Endothelial cell of umbilical vein (primary cell): Measurements from ENCODE around the gene SETDB1. TPM values are rescaled to one million over a fixed set of nuclear protein-coding genes. Genes with fewer than 3 reads are reported as not detected.

Experiments used
- BruUV-seq: library from RNA; stranded (reverse); fragments of 400-500 nt; replicated peaks from 2 replicates; lab custom pipeline; 2021; lab: Mats Ljungman, UMichigan
- CTCF ChIA-PET: fragments of 300-600, 350-600 bp; sonication (Branson Sonifier 250); formaldehyde crosslinking; loops from one replicate; lab custom pipeline; 2021; ENCODE audit warnings: antibody characterized with exemption, inconsistent platforms; lab: Charles Lee
- POLR2A ChIA-PET: fragments of 300-600, 350-600 bp; sonication (Branson Sonifier 250); formaldehyde crosslinking; loops from one replicate; lab custom pipeline; 2021; ENCODE audit warnings: antibody characterized with exemption, inconsistent platforms; lab: Charles Lee
- DNase-seq: peaks from one replicate; pipeline ENCODE4 v3.0.0-alpha.2; 2011; ENCODE audit warnings: low read depth, low spot score
- FAIRE-seq: peaks from 2 replicates; lab custom pipeline; 2011; peaks lifted over from hg19 to GRCh38; lab: Jason Lieb, UNC
- H2AFZ ChIP-seq: 2 replicates; pipeline ENCODE4 v1.6.0; 2012; ENCODE audit warnings: low read depth, low read length, control low read depth, inconsistent platforms
- H3K27ac ChIP-seq: 2 replicates; pipeline ENCODE4 v1.5.1; 2011; ENCODE audit warnings: low read depth, mild to moderate bottlenecking, control low read depth, low read length, moderate library complexity; ENCODE audit not compliant: insufficient read depth
- H3K27me3 ChIP-seq, 2 experiments: 2 replicates each; pipeline versions ENCODE4 v1.6.0 to v1.6.1; 2011; ENCODE audit warnings: low read length in 2 of 2, mixed read lengths in 1 of 2; ENCODE audit not compliant: control insufficient read depth in 2 of 2, insufficient read depth in 2 of 2
- H3K36me3 ChIP-seq, 2 experiments: 2 replicates in 1 of 2; 3 replicates in 1 of 2; pipeline ENCODE4 v1.5.1; 2011; ENCODE audit warnings: low read length in 2 of 2, mild to moderate bottlenecking in 1 of 2, moderate library complexity in 1 of 2; ENCODE audit not compliant: control insufficient read depth in 2 of 2, insufficient read depth in 2 of 2; ENCODE audit errors: extremely low read depth in 1 of 2
- H3K4me1 ChIP-seq: 3 replicates; pipeline ENCODE4 v1.5.1; 2011; ENCODE audit warnings: mild to moderate bottlenecking, low read length; ENCODE audit not compliant: control insufficient read depth, insufficient read depth; ENCODE audit errors: extremely low read depth
- H3K4me2 ChIP-seq: 2 replicates; pipeline ENCODE4 v1.6.1; 2011; ENCODE audit warnings: low read length, control low read depth, mixed read lengths; ENCODE audit not compliant: insufficient read depth
- H3K4me3 ChIP-seq, 3 experiments: fragments of 200-600 bp in 1 of 3; sonication (generic), shearing (Covaris generic) in 1 of 3; replicated peaks in 1 of 3; 2 replicates each; pipeline ENCODE4 v1.5.1; 2011 to 2016; ENCODE audit warnings: control low read depth in 3 of 3, low read length in 3 of 3, mild to moderate bottlenecking in 2 of 3, inconsistent platforms in 1 of 3, low read depth in 1 of 3, moderate library complexity in 1 of 3; ENCODE audit not compliant: insufficient read depth in 1 of 3
- H3K79me2 ChIP-seq: 2 replicates; pipeline ENCODE4 v1.6.0; 2012; ENCODE audit warnings: low read length, inconsistent platforms; ENCODE audit not compliant: control insufficient read depth, insufficient read depth
- H3K9ac ChIP-seq: replicated peaks from 2 replicates; pipeline ENCODE3; 2011; ENCODE audit warnings: low read length, control low read depth; ENCODE audit not compliant: insufficient read depth; ENCODE audit errors: extremely low read depth
- H3K9me1 ChIP-seq: replicated peaks from 3 replicates; pipeline ENCODE4 v1.6.0; 2011; ENCODE audit warnings: mild to moderate bottlenecking, low read length; ENCODE audit not compliant: control insufficient read depth, insufficient read depth; ENCODE audit errors: extremely low read depth
- H3K9me3 ChIP-seq: replicated peaks from 2 replicates; pipeline ENCODE4 v1.5.1; 2012; ENCODE audit warnings: low read length, inconsistent platforms; ENCODE audit not compliant: control insufficient read depth, insufficient read depth
- H4K20me1 ChIP-seq: replicated peaks from 2 replicates; pipeline ENCODE3; 2011; ENCODE audit warnings: mild to moderate bottlenecking, low read length; ENCODE audit not compliant: control insufficient read depth, insufficient read depth; ENCODE audit errors: extremely low read depth
- EZH2 ChIP-seq: IDR thresholded peaks from 2 replicates; pipeline ENCODE4 v1.6.1; 2012; ENCODE audit warnings: borderline replicate concordance, low read depth, mild to moderate bottlenecking, moderate library complexity, low read length, inconsistent platforms; ENCODE audit not compliant: severe bottlenecking
- FOS ChIP-seq: IDR thresholded peaks from 2 replicates; pipeline ENCODE4 v1.6.1; 2011; ENCODE audit warnings: mild to moderate bottlenecking, low read length, moderate library complexity, borderline replicate concordance; ENCODE audit not compliant: insufficient read depth
- GATA2 ChIP-seq: IDR thresholded peaks from 2 replicates; pipeline ENCODE4 v1.7.0; 2011; ENCODE audit warnings: low read depth, mild to moderate bottlenecking, moderate library complexity, mixed read lengths, low read length; ENCODE audit not compliant: insufficient read length, insufficient read depth
- JUN ChIP-seq: IDR thresholded peaks from 2 replicates; pipeline ENCODE4 v1.6.1; 2011; ENCODE audit warnings: borderline replicate concordance, low read depth; ENCODE audit not compliant: insufficient read length, insufficient read depth
- MYC ChIP-seq: IDR thresholded peaks from one replicate; pipeline ENCODE4 v1.6.1; 2011; ENCODE audit warnings: mild to moderate bottlenecking, low read depth, low read length
- POLR2A ChIP-seq: IDR thresholded peaks from 2 replicates; pipeline ENCODE4 v1.6.1; 2012; ENCODE audit warnings: low read depth, mild to moderate bottlenecking, control low read depth, low read length
- POLR2AphosphoS5 ChIP-seq: IDR thresholded peaks from 2 replicates; pipeline ENCODE4 v1.6.1; 2012; ENCODE audit warnings: low read depth, mild to moderate bottlenecking, control low read depth, low read length, moderate library complexity; ENCODE audit not compliant: insufficient read depth
- dilution Hi-C: fragments of 300-500 bp; cut with MboI; formaldehyde crosslinking; loops from one replicate; pipeline ENCODE4 v1.15.0; 2019; ENCODE audit warnings: low sequenced_read_pairs; ENCODE audit not compliant: extremely low pct_ligation_motif_present
- intact Hi-C: fragments of 100-400 bp; cut with micrococcal nuclease; formaldehyde crosslinking; loops from one replicate; pipeline ENCODE4 v1.10.0; 2022
- polyA plus RNA-seq, 4 experiments: library from polyadenylated mRNA; depleted of rRNA in 3 of 4; stranded (reverse) in 3 of 4; unstranded in 1 of 4; fragments of >200 nt; gene quantifications; 2 replicates each; pipeline versions ENCODE4 v1.2.1 to v1.2.3, GENCODE V29; 2011 to 2012; ENCODE audit warnings: missing spikeins in 1 of 4
- total RNA-seq: library from RNA; stranded (reverse); gene quantifications from 2 replicates; pipeline ENCODE4 v1.2.3, GENCODE V29; 2021
- TF ChIP-seq, protein P1 (sequence below), 2 donors: IDR thresholded peaks; 1 replicate in 1 of 2; 2 replicates in 1 of 2; pipeline ENCODE4 v1.5.1; 2011; ENCODE audit warnings: low read length in 2 of 2, mild to moderate bottlenecking in 2 of 2, moderate library complexity in 2 of 2, control low read depth in 1 of 2, inconsistent platforms in 1 of 2, low read depth in 1 of 2; ENCODE audit not compliant: insufficient read depth in 1 of 2; ENCODE audit errors: extremely low read depth in 1 of 2
- TF ChIP-seq, protein P2 (sequence below): IDR thresholded peaks from 2 replicates; pipeline ENCODE4 v1.6.1; 2011; ENCODE audit not compliant: insufficient read depth, insufficient read length

SETDB1 gene
- total and polyA plus RNA-seq, 2 donors (not counting 3 experiments of a cell fraction or from before 2014, with no cell fraction given), result 25.3 to 49.2 TPM

GRCh38 chr1:150925080-150925479 is 1.1 kb upstream of the SETDB1 start:
- peak overlapping the region; percentile 26 for H3K9ac ChIP-seq
- H3K79me2 ChIP-seq, result peaks cover 9% of the 10 kb centered on the region
- FAIRE-seq (no peak), DNase-seq (peak; percentile 23)
- no peaks in the 10 kb centered on the region for H3K27me3 ChIP-seq
- peak overlapping the region; percentile 58 for H3K4me2 ChIP-seq
- POLR2A ChIA-PET, result no interaction called here
- no TSS peak for BruUV-seq
- H3K27ac ChIP-seq, result no peak overlapping the region
- TF ChIP-seq JUN, result no peak
- no peak for TF ChIP-seq EZH2
- no peak for TF ChIP-seq MYC
- TF ChIP-seq, protein P1, sequence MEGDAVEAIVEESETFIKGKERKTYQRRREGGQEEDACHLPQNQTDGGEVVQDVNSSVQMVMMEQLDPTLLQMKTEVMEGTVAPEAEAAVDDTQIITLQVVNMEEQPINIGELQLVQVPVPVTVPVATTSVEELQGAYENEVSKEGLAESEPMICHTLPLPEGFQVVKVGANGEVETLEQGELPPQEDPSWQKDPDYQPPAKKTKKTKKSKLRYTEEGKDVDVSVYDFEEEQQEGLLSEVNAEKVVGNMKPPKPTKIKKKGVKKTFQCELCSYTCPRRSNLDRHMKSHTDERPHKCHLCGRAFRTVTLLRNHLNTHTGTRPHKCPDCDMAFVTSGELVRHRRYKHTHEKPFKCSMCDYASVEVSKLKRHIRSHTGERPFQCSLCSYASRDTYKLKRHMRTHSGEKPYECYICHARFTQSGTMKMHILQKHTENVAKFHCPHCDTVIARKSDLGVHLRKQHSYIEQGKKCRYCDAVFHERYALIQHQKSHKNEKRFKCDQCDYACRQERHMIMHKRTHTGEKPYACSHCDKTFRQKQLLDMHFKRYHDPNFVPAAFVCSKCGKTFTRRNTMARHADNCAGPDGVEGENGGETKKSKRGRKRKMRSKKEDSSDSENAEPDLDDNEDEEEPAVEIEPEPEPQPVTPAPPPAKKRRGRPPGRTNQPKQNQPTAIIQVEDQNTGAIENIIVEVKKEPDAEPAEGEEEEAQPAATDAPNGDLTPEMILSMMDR (IDR thresholded peaks at IDR 0.05; ENCODE audit: extremely low read depth in 1 of 2, insufficient read depth in 1 of 2, low read depth in 1 of 2, low read length in 2 of 2), result no peak
- TF ChIP-seq, protein P2, sequence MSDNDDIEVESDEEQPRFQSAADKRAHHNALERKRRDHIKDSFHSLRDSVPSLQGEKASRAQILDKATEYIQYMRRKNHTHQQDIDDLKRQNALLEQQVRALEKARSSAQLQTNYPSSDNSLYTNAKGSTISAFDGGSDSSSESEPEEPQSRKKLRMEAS, result no peak
- TF ChIP-seq FOS, result no peak
- TF ChIP-seq POLR2AphosphoS5, result no peak
- no peak for TF ChIP-seq GATA2
- TF ChIP-seq POLR2A, result no peak
- CTCF ChIA-PET, result no interaction called here
- peaks cover 6% of the 10 kb centered on the region for H3K4me1 ChIP-seq
- H4K20me1 ChIP-seq, result no peaks in the 10 kb centered on the region
- peak overlapping the region; percentile 24 to 97 (median 50) for H3K4me3 ChIP-seq
- no peaks in the 10 kb centered on the region for H3K9me1 ChIP-seq
- no peaks in the 10 kb centered on the region for H3K9me3 ChIP-seq
- dilution Hi-C loops, result no loop called here
- intact Hi-C loops, result no loop called here
- H2AFZ ChIP-seq, result peak overlapping the region; percentile 67
- peaks cover 2 to 4% of the 10 kb centered on the region in 2 experiments for H3K36me3 ChIP-seq
